GM12878 (cell line): ENCODE results near the gene NPLOC4.

Experiments used
- CTCF ChIP-seq, 3 experiments: IDR thresholded peaks in 2 of 3; conservative IDR thresholded peaks in 1 of 3; 2 replicates each; pipeline ENCODE4 v1.5.1; 2011; ENCODE audit warnings: low read depth in 3 of 3, low read length in 3 of 3, mild to moderate bottlenecking in 3 of 3, control low read depth in 2 of 3, moderate library complexity in 2 of 3, inconsistent platforms in 1 of 3, mixed read lengths in 1 of 3; ENCODE audit not compliant: control insufficient read depth in 2 of 3, insufficient read depth in 1 of 3; ENCODE audit errors: extremely low read depth in 1 of 3
- EP300 ChIP-seq, 2 experiments: fragments of 150-350 bp in 1 of 2; IDR thresholded peaks; 2 replicates each; pipeline ENCODE4 v1.6.1; 2011 to 2012; ENCODE audit warnings: low read depth in 2 of 2, low read length in 2 of 2, borderline replicate concordance in 1 of 2, improper control_type of control experiment in 1 of 2, inconsistent platforms in 1 of 2; ENCODE audit not compliant: control insufficient read depth in 1 of 2
- EZH2 ChIP-seq: IDR thresholded peaks from 2 replicates; pipeline ENCODE4 v1.6.1; 2012; ENCODE audit warnings: low read depth, mild to moderate bottlenecking, control low read depth, inconsistent platforms, low read length, borderline replicate concordance; ENCODE audit not compliant: control insufficient read depth
- FOXM1 ChIP-seq: IDR thresholded peaks from 2 replicates; pipeline ENCODE4 v1.6.1; 2012; ENCODE audit warnings: low read depth, mild to moderate bottlenecking, inconsistent platforms, low read length, moderate library complexity
- HDAC6 ChIP-seq: fragments of 200-600 bp; sonication (generic); IDR thresholded peaks from one replicate; pipeline ENCODE4 v1.8.0; 2017; ENCODE audit warnings: antibody characterized with exemption; ENCODE audit not compliant: unreplicated experiment
- JUNB ChIP-seq: IDR thresholded peaks from 2 replicates; pipeline ENCODE4 v1.6.1; 2016; ENCODE audit warnings: antibody characterized with exemption, mild to moderate bottlenecking
- LARP7 ChIP-seq: fragments of 450-650 bp; IDR thresholded peaks from 2 replicates; pipeline ENCODE4 v1.6.1; 2017; ENCODE audit warnings: mild to moderate bottlenecking
- SMC3 ChIP-seq: IDR thresholded peaks from 2 replicates; pipeline ENCODE4 v1.6.1; 2011; ENCODE audit warnings: low read length, improper control_type of control experiment, borderline replicate concordance
- ZNF217 ChIP-seq: fragments of 450-650 bp; IDR thresholded peaks from 2 replicates; pipeline ENCODE4 v1.6.1; 2017; ENCODE audit warnings: antibody characterized with exemption, mild to moderate bottlenecking

GRCh38 chr17:81519284-81520020 lies 117.5 kb downstream of the NPLOC4 start:
- TF ChIP-seq HDAC6 (no peak), JUNB (no peak), FOXM1 (no peak), CTCF (IDR thresholded peaks at IDR 0.05 in 2 of 3, conservative IDR thresholded peaks at IDR 0.05 in 1 of 3; ENCODE audit: control insufficient read depth in 2 of 3, extremely low read depth in 1 of 3, insufficient read depth in 1 of 3, low read depth in 3 of 3, low read length in 3 of 3) (peak; percentile 50 to 64 (median 61)), SMC3 (no peak), EZH2 (no peak), LARP7 (peak; percentile 83), EP300 (IDR thresholded peaks at IDR 0.05; ENCODE audit: borderline replicate concordance in 1 of 2, control insufficient read depth in 1 of 2, low read depth in 2 of 2, low read length in 2 of 2) (no peak), ZNF217 (peak; percentile 74)
